Measurements from ENCODE around the gene AZU1.

Gene AZU1

DNA sequence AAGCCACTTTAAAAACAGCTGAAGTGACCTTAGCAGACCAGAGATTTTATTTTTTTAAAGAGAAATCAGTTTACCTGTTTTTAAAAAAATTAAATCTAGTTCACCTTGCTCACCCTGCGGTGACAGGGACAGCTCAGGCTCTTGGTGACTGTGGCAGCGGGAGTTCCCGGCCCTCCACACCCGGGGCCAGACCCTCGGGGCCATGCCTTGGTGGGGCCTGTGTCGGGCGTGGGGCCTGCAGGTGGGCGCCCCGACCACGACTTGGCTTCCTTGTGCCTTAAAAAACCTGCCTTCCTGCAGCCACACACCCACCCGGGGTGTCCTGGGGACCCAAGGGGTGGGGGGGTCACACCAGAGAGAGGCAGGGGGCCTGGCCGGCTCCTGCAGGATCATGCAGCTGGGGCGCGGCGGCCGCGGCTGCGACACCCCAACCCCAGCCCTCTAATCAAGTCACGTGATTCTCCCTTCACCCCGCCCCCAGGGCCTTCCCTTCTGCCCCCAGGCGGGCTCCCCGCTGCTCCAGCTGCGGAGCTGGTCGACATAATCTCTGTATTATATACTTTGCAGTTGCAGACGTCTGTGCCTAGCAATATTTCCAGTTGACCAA is 16.7 kb upstream of the AZU1 start:
- Histone ChIP-seq H3K9ac (ENCODE audit: low read depth in 1 of 2, low read length in 2 of 2) (no peak overlapping the region), H3K36me3 (ENCODE audit: control insufficient read depth in 1 of 2, insufficient read depth in 2 of 2, low read length in 2 of 2) (peaks cover 34 to 58% of the 10 kb centered on the region in 2 donors), H3K4me3 (ENCODE audit: low read depth in 1 of 2, low read length in 2 of 2) (no peak overlapping the region), H3K9me3 (ENCODE audit: control insufficient read depth in 1 of 2, low read length in 2 of 2) (no peaks in the 10 kb centered on the region), H3K4me1 (ENCODE audit: control insufficient read depth in 1 of 2, insufficient read depth in 2 of 2, low read length in 2 of 2) (no peaks in the 10 kb centered on the region), H3K27me3 (ENCODE audit: control insufficient read depth in 1 of 2, insufficient read depth in 2 of 2, low read length in 2 of 2) (no peaks in the 10 kb centered on the region), H3K27ac (ENCODE audit: low read depth, low read length) (no peak overlapping the region)

GRCh38 chr19:811506-812048 is 16.1 kb upstream of the AZU1 start:
- no peaks in the 10 kb centered on the region for H3K4me1 ChIP-seq (ENCODE audit: control insufficient read depth in 1 of 2, insufficient read depth in 2 of 2, low read length in 2 of 2)
- no peaks in the 10 kb centered on the region for H3K9me3 ChIP-seq (ENCODE audit: control insufficient read depth in 1 of 2, low read length in 2 of 2)
- H3K27ac ChIP-seq (ENCODE audit: low read depth, low read length), result no peak overlapping the region
- H3K27me3 ChIP-seq (ENCODE audit: control insufficient read depth in 1 of 2, insufficient read depth in 2 of 2, low read length in 2 of 2), result no peaks in the 10 kb centered on the region
- H3K36me3 ChIP-seq (ENCODE audit: control insufficient read depth in 1 of 2, insufficient read depth in 2 of 2, low read length in 2 of 2), result peaks cover 34 to 55% of the 10 kb centered on the region in 2 donors
- H3K9ac ChIP-seq (ENCODE audit: low read depth in 1 of 2, low read length in 2 of 2), result no peak overlapping the region
- no peak overlapping the region for H3K4me3 ChIP-seq (ENCODE audit: low read depth in 1 of 2, low read length in 2 of 2)

DNA sequence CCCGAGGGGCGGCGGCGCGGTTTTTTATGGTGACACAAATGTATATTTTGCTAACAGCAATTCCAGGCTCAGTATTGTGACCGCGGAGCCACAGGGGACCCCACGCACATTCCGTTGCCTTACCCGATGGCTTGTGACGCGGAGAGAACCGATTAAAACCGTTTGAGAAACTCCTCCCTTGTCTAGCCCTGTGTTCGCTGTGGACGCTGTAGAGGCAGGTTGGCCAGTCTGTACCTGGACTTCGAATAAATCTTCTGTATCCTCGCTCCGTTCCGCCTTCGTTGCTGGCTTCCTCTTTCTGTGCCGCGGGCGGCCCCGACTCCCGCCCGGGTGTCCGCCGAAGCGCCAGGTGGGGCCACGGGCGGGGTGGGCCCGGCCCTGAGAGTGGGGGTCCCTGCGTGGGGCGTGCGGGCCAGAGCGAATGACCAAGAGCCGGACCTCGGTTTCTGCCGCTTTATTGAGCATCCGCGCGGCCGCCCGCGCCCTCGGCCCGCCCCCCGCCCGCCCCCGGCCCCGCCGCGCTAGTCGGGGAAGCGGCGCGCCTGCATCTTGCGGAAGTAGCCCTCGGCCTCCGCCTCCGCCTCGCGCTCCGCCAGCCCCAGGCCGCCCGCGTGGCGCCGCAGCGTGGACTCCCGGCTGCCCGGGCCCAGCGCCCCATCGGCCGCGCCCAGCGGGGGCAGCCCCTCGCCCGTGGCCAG is 15.4 kb upstream of the AZU1 start:
- Histone ChIP-seq H3K36me3 (ENCODE audit: control insufficient read depth in 1 of 2, insufficient read depth in 2 of 2, low read length in 2 of 2) (peaks cover 31 to 49% of the 10 kb centered on the region in 2 donors), H3K4me1 (ENCODE audit: control insufficient read depth in 1 of 2, insufficient read depth in 2 of 2, low read length in 2 of 2) (no peaks in the 10 kb centered on the region), H3K27me3 (ENCODE audit: control insufficient read depth in 1 of 2, insufficient read depth in 2 of 2, low read length in 2 of 2) (no peaks in the 10 kb centered on the region), H3K9me3 (ENCODE audit: control insufficient read depth in 1 of 2, low read length in 2 of 2) (no peaks in the 10 kb centered on the region), H3K9ac (ENCODE audit: low read depth in 1 of 2, low read length in 2 of 2) (no peak overlapping the region), H3K27ac (ENCODE audit: low read depth, low read length) (no peak overlapping the region), H3K4me3 (ENCODE audit: low read depth in 1 of 2, low read length in 2 of 2) (no peak overlapping the region)

- H3K27me3 ChIP-seq (ENCODE audit: control insufficient read depth in 1 of 2, insufficient read depth in 2 of 2, low read length in 2 of 2), result no peaks in the 10 kb centered on the region
- H3K9ac ChIP-seq (ENCODE audit: low read depth in 1 of 2, low read length in 2 of 2), result no peak overlapping the region
- peaks cover 25 to 43% of the 10 kb centered on the region in 2 donors for H3K36me3 ChIP-seq (ENCODE audit: control insufficient read depth in 1 of 2, insufficient read depth in 2 of 2, low read length in 2 of 2)
- H3K4me3 ChIP-seq (ENCODE audit: low read depth in 1 of 2, low read length in 2 of 2), result no peak overlapping the region
- no peak overlapping the region for H3K27ac ChIP-seq (ENCODE audit: low read depth, low read length)
- no peaks in the 10 kb centered on the region for H3K4me1 ChIP-seq (ENCODE audit: control insufficient read depth in 1 of 2, insufficient read depth in 2 of 2, low read length in 2 of 2)
- no peaks in the 10 kb centered on the region for H3K9me3 ChIP-seq (ENCODE audit: control insufficient read depth in 1 of 2, low read length in 2 of 2)
Observed at GRCh38 chr19:812747-813218, 14.9 kb upstream of the AZU1 start.

DNA sequence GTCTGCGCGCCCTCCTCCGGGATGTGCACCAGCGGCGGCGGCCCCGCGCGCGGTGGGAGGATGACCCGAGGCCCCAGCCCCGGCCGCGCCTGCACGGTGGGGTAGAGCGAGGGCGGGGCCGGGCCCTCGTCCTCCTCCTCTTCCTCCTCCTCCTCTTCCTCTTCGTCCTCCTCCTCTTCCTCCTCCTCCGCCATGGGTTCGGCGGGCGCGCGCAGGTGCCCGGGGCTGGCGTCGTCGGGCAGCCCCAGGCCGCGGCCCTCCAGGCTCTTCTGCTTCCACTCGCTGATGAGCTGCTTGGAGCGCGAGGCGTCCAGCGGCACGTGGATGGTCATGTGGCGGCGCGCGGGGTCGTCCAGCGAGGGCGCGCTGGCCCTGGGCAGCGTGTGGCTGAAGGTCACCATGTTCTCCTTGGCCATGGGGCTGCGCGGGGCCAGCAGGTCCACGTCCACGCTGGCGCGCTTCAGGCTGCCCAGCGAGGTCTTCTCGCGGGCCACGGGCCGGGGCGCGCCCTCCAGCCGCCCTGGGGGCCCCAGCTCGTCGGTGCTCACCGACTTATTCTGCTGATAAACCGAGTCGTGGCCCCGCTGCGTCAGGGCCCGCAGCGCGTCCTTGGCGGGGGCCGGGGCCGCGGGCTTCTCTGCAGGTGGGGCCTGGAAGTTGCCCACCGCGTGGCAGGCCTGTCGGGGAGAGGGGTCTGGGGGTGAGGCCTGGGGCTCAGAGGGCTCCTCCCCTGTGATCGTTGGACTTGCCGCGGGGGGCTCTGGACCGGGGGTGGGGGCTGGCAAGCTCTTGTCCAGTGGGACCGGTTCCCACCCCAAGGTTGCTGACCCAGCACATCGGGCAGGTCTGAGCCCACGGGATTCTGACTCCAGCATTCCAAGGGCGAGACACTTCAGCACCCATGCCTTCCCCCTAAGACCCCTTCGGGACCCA is 14.2 kb upstream of the AZU1 start:
- Histone ChIP-seq H3K9ac (ENCODE audit: low read depth in 1 of 2, low read length in 2 of 2) (no peak overlapping the region), H3K27ac (ENCODE audit: low read depth, low read length) (no peak overlapping the region), H3K4me1 (ENCODE audit: control insufficient read depth in 1 of 2, insufficient read depth in 2 of 2, low read length in 2 of 2) (no peaks in the 10 kb centered on the region), H3K9me3 (ENCODE audit: control insufficient read depth in 1 of 2, low read length in 2 of 2) (no peaks in the 10 kb centered on the region), H3K4me3 (ENCODE audit: low read depth in 1 of 2, low read length in 2 of 2) (no peak overlapping the region), H3K36me3 (ENCODE audit: control insufficient read depth in 1 of 2, insufficient read depth in 2 of 2, low read length in 2 of 2) (peaks cover 22 to 36% of the 10 kb centered on the region in 2 donors), H3K27me3 (ENCODE audit: control insufficient read depth in 1 of 2, insufficient read depth in 2 of 2, low read length in 2 of 2) (no peaks in the 10 kb centered on the region)

DNA sequence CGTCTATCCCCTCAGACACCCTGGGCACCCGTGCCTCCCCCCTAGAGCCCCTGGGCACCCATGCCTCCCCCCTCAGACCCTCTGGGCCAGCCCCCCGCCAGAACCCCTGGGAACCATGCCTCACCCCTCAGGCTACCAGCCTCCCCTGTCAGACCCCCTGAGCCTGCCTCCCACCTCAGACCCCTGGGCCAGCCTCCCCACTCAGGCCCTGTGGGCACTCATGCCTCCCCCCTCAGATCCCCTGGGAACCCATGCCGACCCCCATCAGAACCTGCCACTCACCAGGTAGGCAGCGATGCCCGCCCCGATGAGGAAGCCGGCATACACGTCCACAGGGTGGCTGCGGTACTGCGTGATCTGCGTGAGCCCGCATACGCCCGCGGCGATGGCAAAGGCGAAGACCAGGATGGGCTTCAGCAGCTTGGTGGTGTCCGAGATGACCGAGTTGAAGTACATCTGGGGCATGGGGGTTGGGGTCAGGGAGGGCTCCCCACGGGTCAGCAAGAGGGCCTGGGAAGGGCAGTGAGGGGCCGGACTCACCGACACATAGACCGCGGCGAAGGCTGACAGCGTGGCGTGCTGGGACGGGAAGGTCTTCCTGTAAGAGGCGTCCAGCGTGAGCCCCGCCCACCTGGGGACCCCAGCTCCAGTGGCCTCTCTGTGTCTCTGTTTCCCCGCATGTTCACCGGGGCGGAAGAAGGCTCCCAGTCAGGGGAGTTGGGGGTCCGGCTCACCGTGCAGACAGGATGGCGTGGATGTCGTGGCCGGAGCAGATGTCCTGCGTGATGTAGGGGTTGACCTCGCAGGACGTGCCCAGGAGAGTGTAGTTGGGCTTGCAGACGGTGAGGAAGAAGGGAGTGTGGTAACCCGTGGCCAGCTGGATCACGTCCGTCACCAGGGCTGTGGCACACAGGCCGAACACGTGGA is 13.2 kb upstream of the AZU1 start:
- no peak overlapping the region for H3K4me3 ChIP-seq (ENCODE audit: low read depth in 1 of 2, low read length in 2 of 2)
- peaks cover 21 to 27% of the 10 kb centered on the region in 2 donors for H3K36me3 ChIP-seq (ENCODE audit: control insufficient read depth in 1 of 2, insufficient read depth in 2 of 2, low read length in 2 of 2)
- no peak overlapping the region for H3K27ac ChIP-seq (ENCODE audit: low read depth, low read length)
- H3K27me3 ChIP-seq (ENCODE audit: control insufficient read depth in 1 of 2, insufficient read depth in 2 of 2, low read length in 2 of 2), result no peaks in the 10 kb centered on the region
- no peak overlapping the region for H3K9ac ChIP-seq (ENCODE audit: low read depth in 1 of 2, low read length in 2 of 2)
- H3K4me1 ChIP-seq (ENCODE audit: control insufficient read depth in 1 of 2, insufficient read depth in 2 of 2, low read length in 2 of 2), result no peaks in the 10 kb centered on the region
- H3K9me3 ChIP-seq (ENCODE audit: control insufficient read depth in 1 of 2, low read length in 2 of 2), result no peaks in the 10 kb centered on the region

- Histone ChIP-seq H3K9me3 (ENCODE audit: control insufficient read depth in 1 of 2, low read length in 2 of 2) (no peaks in the 10 kb centered on the region), H3K27me3 (ENCODE audit: control insufficient read depth in 1 of 2, insufficient read depth in 2 of 2, low read length in 2 of 2) (no peaks in the 10 kb centered on the region), H3K4me1 (ENCODE audit: control insufficient read depth in 1 of 2, insufficient read depth in 2 of 2, low read length in 2 of 2) (no peaks in the 10 kb centered on the region), H3K36me3 (ENCODE audit: control insufficient read depth in 1 of 2, insufficient read depth in 2 of 2, low read length in 2 of 2) (peaks cover 13 to 19% of the 10 kb centered on the region in 2 donors), H3K9ac (ENCODE audit: low read depth in 1 of 2, low read length in 2 of 2) (no peak overlapping the region), H3K27ac (ENCODE audit: low read depth, low read length) (no peak overlapping the region), H3K4me3 (ENCODE audit: low read depth in 1 of 2, low read length in 2 of 2) (no peak overlapping the region)
Observed at GRCh38 chr19:815079-815774, 12.4 kb upstream of the AZU1 start.

DNA sequence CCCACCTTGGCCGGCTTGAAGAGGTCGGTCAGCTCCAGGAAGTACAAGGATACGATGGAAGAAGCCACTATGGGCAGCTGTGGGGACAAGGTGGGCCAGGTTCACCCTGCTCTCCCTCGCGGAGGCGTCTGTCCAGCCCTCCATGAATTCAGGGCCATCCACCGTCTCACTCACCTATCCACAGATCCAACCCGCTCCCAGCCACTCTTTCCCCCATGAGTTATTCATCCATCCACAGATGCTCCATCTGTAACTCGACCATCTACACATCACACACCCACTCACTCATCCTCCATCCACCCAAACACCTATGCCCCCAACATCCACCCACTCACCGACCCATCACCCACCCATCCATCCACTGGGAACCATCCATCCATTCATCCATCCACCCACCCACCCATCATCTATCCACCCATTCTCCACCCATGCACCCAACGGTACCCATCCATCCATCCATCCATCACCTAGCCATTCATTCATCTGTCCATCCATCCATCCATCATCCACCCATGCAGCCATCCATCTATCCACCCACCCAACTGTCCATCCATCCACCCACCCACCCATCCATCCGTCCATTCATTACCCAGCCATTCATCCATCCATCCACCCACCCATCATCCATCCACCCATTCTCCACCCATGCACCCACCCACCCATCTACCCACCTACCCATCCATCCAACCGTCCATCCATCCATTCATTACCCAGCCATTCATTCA is 11.7 kb upstream of the AZU1 start:
- Histone ChIP-seq H3K27ac (ENCODE audit: low read depth, low read length) (no peak overlapping the region), H3K27me3 (ENCODE audit: control insufficient read depth in 1 of 2, insufficient read depth in 2 of 2, low read length in 2 of 2) (no peaks in the 10 kb centered on the region), H3K4me1 (ENCODE audit: control insufficient read depth in 1 of 2, insufficient read depth in 2 of 2, low read length in 2 of 2) (no peaks in the 10 kb centered on the region), H3K9ac (ENCODE audit: low read depth in 1 of 2, low read length in 2 of 2) (no peak overlapping the region), H3K9me3 (ENCODE audit: control insufficient read depth in 1 of 2, low read length in 2 of 2) (no peaks in the 10 kb centered on the region), H3K36me3 (ENCODE audit: control insufficient read depth in 1 of 2, insufficient read depth in 2 of 2, low read length in 2 of 2) (peaks cover 6 to 12% of the 10 kb centered on the region in 2 donors), H3K4me3 (ENCODE audit: low read depth in 1 of 2, low read length in 2 of 2) (no peak overlapping the region)

Measured in duodenal mucosa (tissue), 2 donors.